Kidney (tissue), 14 donors: ENCODE data around the gene GIMAP4. TPM values are rescaled to one million over a fixed set of nuclear protein-coding genes. Genes with fewer than 3 reads are reported as not detected.
"Not testable (repeated sequence)": the region's sequence is repeated elsewhere in the genome, so short reads cannot be mapped to it uniquely, and the experiment has no call there.

Experiments
- DNase-seq, 5 donors: peaks; one replicate each; pipeline ENCODE4 v3.0.0-alpha.2; 2013 to 2020
- FAIRE-seq: peaks from 2 replicates; lab custom pipeline; 2012; peaks lifted over from hg19 to GRCh38; lab: Jason Lieb, UNC
- H3K27ac ChIP-seq, 2 donors: one replicate each; pipeline ENCODE4 v1.7.0; 2013; ENCODE audit warnings: low read depth in 2 of 2, low read length in 2 of 2, inconsistent platforms in 1 of 2
- H3K27me3 ChIP-seq: one replicate; pipeline ENCODE4 v1.7.1; 2013; ENCODE audit warnings: low read length, inconsistent platforms; ENCODE audit not compliant: control insufficient read depth, insufficient read depth
- H3K36me3 ChIP-seq, 3 donors: one replicate each; pipeline versions ENCODE4 v1.7.0 to v1.7.1; 2013; ENCODE audit warnings: low read length in 3 of 3, control low read depth in 1 of 3, inconsistent platforms in 1 of 3; ENCODE audit not compliant: insufficient read depth in 3 of 3, control insufficient read depth in 2 of 3
- H3K4me1 ChIP-seq, 3 donors: one replicate each; pipeline versions ENCODE4 v1.7.0 to v1.7.1; 2013; ENCODE audit warnings: low read length in 3 of 3, inconsistent platforms in 1 of 3, low read depth in 1 of 3; ENCODE audit not compliant: control insufficient read depth in 2 of 3, insufficient read depth in 2 of 3
- H3K4me3 ChIP-seq, 3 donors: one replicate each; pipeline versions ENCODE4 v1.7.0 to v1.8.1; 2013; ENCODE audit warnings: low read length in 3 of 3, control low read depth in 1 of 3, inconsistent platforms in 1 of 3
- H3K9ac ChIP-seq, 3 donors: one replicate each; pipeline versions ENCODE4 v1.7.0 to v1.7.1; 2013; ENCODE audit warnings: low read length in 3 of 3, control low read depth in 1 of 3, inconsistent platforms in 1 of 3
- H3K9me3 ChIP-seq, 3 donors: one replicate each; pipeline versions ENCODE4 v1.7.0 to v1.7.1; 2013; ENCODE audit warnings: low read length in 3 of 3, control low read depth in 1 of 3, inconsistent platforms in 1 of 3; ENCODE audit not compliant: control insufficient read depth in 2 of 3, insufficient read depth in 1 of 3
- CTCF ChIP-seq: IDR thresholded peaks from 3 replicates; pipeline ENCODE4 v1.5.1; 2012; ENCODE audit warnings: mild to moderate bottlenecking, moderate library complexity, borderline replicate concordance; ENCODE audit not compliant: insufficient read depth; ENCODE audit errors: extremely low read depth
- intact Hi-C: fragments of 100-400 bp; cut with DNase I; formaldehyde crosslinking; loops from one replicate; pipeline ENCODE4 v1.11.1; 2022
- polyA plus RNA-seq: library from polyadenylated mRNA; stranded (reverse); fragments of 350-450 nt; fragmentation: Illumina TruSeq; extraction: RNeasy Lipid Tissue Mini Kit (QIAGEN cat#74804); gene quantifications from one replicate; pipeline ENCODE4 v1.2.3, GENCODE V29; 2014; ENCODE audit warnings: low read depth, low replicate concordance; ENCODE audit not compliant: insufficient read depth
- total RNA-seq: library from RNA; stranded (reverse); fragmentation: NEBNext Ultra II Directional; extraction: Animal tissue kit (Norgen Biotek cat#: 25700); gene quantifications from one replicate; pipeline ENCODE4 v1.2.1, GENCODE V29; 2021
- donor health status: control.
- donor health status: control.
- donor health status: control.
- donor health status: control.
- donor health status: control.
- donor health status: DM: yes; HTN: yes; CAD: no.
- donor health status: Normal renal cell carcinoma (clear cell type).

Gene GIMAP4
- total and polyA plus RNA-seq, 2 donors from 2014 or later = 28.9 to 61.4 TPM

DNA sequence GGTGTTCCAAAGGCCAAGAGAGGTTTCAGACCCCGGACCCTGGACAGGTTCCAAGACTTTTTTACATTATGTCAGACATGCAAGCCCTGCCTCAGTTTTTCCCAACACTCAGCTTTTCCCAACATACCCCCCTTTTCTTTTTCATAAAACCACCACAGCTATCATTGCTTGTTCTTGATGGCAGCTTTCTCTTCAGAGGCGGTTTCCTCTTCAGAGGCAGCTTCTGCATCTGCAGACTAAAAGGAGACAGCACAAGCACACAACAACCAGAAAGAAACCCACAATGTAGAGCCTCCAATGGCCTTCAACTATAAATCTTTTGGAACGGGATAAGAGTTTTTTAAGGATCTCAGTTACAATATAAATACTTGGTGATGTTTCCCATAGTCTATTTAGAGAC is 45.7 kb downstream of the GIMAP4 start:
- no peak for DNase-seq
- no peak overlapping the region for H3K4me3 ChIP-seq
- H3K36me3 ChIP-seq = no peaks in the 10 kb centered on the region
- no peaks in the 10 kb centered on the region for H3K4me1 ChIP-seq
- H3K27ac ChIP-seq = no peak overlapping the region
- no peaks in the 10 kb centered on the region for H3K27me3 ChIP-seq
- intact Hi-C loops = no loop called here
- no peak for FAIRE-seq
- H3K9me3 ChIP-seq = no peaks in the 10 kb centered on the region
- H3K9ac ChIP-seq = no peak overlapping the region
- TF ChIP-seq CTCF = no peak

GRCh38 chr7:150613880-150614279 is 46.7 kb downstream of the GIMAP4 start:
- intact Hi-C loops = no loop called here
- Histone ChIP-seq H3K9ac (no peak overlapping the region), H3K4me1 (no peaks in the 10 kb centered on the region), H3K36me3 (no peaks in the 10 kb centered on the region), H3K4me3 (no peak overlapping the region), H3K9me3 (no peaks in the 10 kb centered on the region), H3K27me3 (no peaks in the 10 kb centered on the region), H3K27ac (no peak overlapping the region)
- DNase-seq (no peak), FAIRE-seq (no peak)
- no peak for TF ChIP-seq CTCF

DNA sequence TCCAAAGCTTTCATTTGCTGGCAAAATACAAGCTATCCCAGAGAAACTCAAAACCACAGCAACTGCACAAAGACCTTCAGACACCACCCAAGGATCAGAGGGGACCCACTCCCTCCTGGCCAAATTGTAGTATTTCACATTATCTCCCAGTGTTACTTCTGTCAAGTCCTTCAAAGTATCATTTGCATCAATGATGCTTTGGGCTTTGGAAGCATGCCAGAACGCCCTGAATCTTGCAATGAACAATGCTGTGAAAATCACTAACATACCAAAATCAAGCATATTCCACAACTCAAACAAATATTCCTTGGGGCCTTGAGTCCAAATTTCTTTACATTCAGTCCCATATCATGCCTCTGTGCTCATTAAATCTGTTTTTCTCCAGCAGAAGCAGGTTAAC is 47.2 kb downstream of the GIMAP4 start:
- intact Hi-C loops, DNase-seq, H3K4me1 ChIP-seq, H3K9me3 ChIP-seq, H3K9ac ChIP-seq, H3K4me3 ChIP-seq, H3K27ac ChIP-seq, FAIRE-seq, H3K27me3 ChIP-seq, H3K36me3 ChIP-seq: not testable (repeated sequence)

DNA sequence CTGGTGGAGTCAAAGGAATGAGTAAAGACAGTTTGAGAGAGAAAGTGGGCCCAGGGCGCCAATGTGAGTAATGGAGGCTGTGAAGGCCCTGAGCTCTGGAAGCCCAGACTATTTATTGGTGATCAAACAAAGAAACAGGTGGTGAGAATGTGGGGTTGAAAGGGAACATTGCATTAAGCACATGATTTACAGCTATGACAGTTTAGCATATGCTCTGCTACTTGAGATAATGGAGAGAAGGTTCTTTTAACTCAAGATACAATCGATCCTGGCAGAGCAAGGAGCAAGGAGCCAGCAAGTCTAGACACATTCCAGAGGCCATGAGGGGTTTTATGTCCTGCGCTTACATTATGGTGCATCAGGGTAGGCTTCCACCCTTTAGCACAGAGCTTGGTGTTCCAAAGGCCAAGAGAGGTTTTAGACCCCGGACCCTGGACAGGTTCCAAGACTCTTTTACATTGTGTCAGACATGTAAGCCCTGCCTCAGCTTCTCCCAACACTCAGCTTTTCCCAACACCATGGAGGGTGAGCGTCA is 48.1 kb downstream of the GIMAP4 start:
- H3K4me1 ChIP-seq, H3K9me3 ChIP-seq, H3K27me3 ChIP-seq, H3K36me3 ChIP-seq, H3K9ac ChIP-seq, H3K4me3 ChIP-seq, DNase-seq, FAIRE-seq, H3K27ac ChIP-seq, intact Hi-C loops: not testable (repeated sequence)
